H1 (cell line): ENCODE results near the gene ABHD16A. TPM values are rescaled to one million over a fixed set of nuclear protein-coding genes. Genes with fewer than 3 reads are reported as not detected.

Experiments used
- CBX5 ChIP-seq: fragments of 300-800, 300-1000 bp; sonication (generic); IDR thresholded peaks from 2 replicates; pipeline ENCODE4 v1.7.1; 2016; ENCODE audit warnings: antibody characterized with exemption, low read length, low read depth
- CHD1 ChIP-seq: IDR thresholded peaks from 2 replicates; pipeline ENCODE4 v1.6.1; 2012; ENCODE audit warnings: low read depth, low read length, improper control_type of control experiment
- GABPA ChIP-seq: IDR thresholded peaks from 2 replicates; pipeline ENCODE4 v1.6.1; 2011; ENCODE audit warnings: mild to moderate bottlenecking, low read length, moderate library complexity, borderline replicate concordance; ENCODE audit not compliant: insufficient read depth
- GTF2F1 ChIP-seq: IDR thresholded peaks from 2 replicates; pipeline ENCODE4 v1.6.1; 2012; ENCODE audit warnings: low read depth, low read length, improper control_type of control experiment, borderline replicate concordance
- HDAC6 ChIP-seq: IDR thresholded peaks from one replicate; pipeline ENCODE4 v1.7.1; 2012; ENCODE audit warnings: low read depth, mild to moderate bottlenecking, inconsistent platforms, low read length, moderate library complexity
- NRF1 ChIP-seq: IDR thresholded peaks from 2 replicates; pipeline ENCODE4 v1.6.1; 2011; ENCODE audit warnings: mild to moderate bottlenecking, low read depth, low read length, improper control_type of control experiment
- POLR2A ChIP-seq, 2 experiments: IDR thresholded peaks; 1 replicate in 1 of 2; 2 replicates in 1 of 2; pipeline ENCODE4 v1.6.1; 2011; ENCODE audit warnings: low read depth in 2 of 2, low read length in 2 of 2, mild to moderate bottlenecking in 2 of 2; ENCODE audit errors: control extremely low read depth in 1 of 2
- POU5F1 ChIP-seq: IDR thresholded peaks from 2 replicates; pipeline ENCODE4 v1.6.1; 2011; ENCODE audit warnings: low read depth, mild to moderate bottlenecking, low read length, moderate library complexity
- RAD21 ChIP-seq, 2 experiments: IDR thresholded peaks in 1 of 2; conservative IDR thresholded peaks in 1 of 2; 2 replicates each; pipeline ENCODE4 v1.6.1; 2011; ENCODE audit warnings: low read depth in 2 of 2, low read length in 2 of 2, improper control_type of control experiment in 1 of 2, inconsistent platforms in 1 of 2, mild to moderate bottlenecking in 1 of 2, moderate library complexity in 1 of 2
- RFX5 ChIP-seq: IDR thresholded peaks from 2 replicates; pipeline ENCODE4 v1.6.1; 2011; ENCODE audit warnings: low read depth, low read length, improper control_type of control experiment, borderline replicate concordance
- RXRA ChIP-seq: IDR thresholded peaks from 2 replicates; pipeline ENCODE4 v1.6.1; 2011; ENCODE audit warnings: low read depth, mild to moderate bottlenecking, low read length, moderate library complexity; ENCODE audit not compliant: insufficient read depth
- SIRT6 ChIP-seq: IDR thresholded peaks from one replicate; pipeline ENCODE4 v1.7.1; 2012; ENCODE audit warnings: low read length, inconsistent platforms
- SUZ12 ChIP-seq: fragments of 200-600 bp; sonication (generic); IDR thresholded peaks from 2 replicates; pipeline ENCODE4 v1.6.1; 2012; ENCODE audit warnings: mild to moderate bottlenecking, inconsistent platforms, low read length, moderate library complexity, mixed read lengths
- TAF1 ChIP-seq: IDR thresholded peaks from 2 replicates; pipeline ENCODE4 v1.6.1; 2011; ENCODE audit warnings: mild to moderate bottlenecking, low read depth, low read length
- TBP ChIP-seq: IDR thresholded peaks from 2 replicates; pipeline ENCODE4 v1.6.1; 2011; ENCODE audit warnings: low read depth, low read length, improper control_type of control experiment
- TEAD4 ChIP-seq: IDR thresholded peaks from 2 replicates; pipeline ENCODE4 v1.6.1; 2012; ENCODE audit warnings: low read depth, low read length, inconsistent platforms, mixed read lengths
- polyA plus RNA-seq, 7 experiments: library from polyadenylated mRNA; depleted of rRNA in 3 of 7; stranded (reverse) in 5 of 7; unstranded in 2 of 7; fragments of >200 nt in 5 of 7; fragments of 200-250 nt in 2 of 7; gene quantifications; 1 replicate in 5 of 7; 2 replicates in 1 of 7; 4 replicates in 1 of 7; pipeline versions ENCODE4 v1.2.1 to v1.2.3, GENCODE V29; 2011 to 2013; ENCODE audit warnings: missing spikeins in 2 of 7, mixed read lengths in 2 of 7
- total RNA-seq: library from RNA; stranded (reverse); fragmentation: NEBNext Ultra II Directional; extraction: Animal tissue kit (Norgen Biotek cat#: 25700); gene quantifications from 2 replicates; pipeline ENCODE4 v1.2.1, GENCODE V29; 2021
- TF ChIP-seq, protein P1 (sequence below): IDR thresholded peaks from 2 replicates; pipeline ENCODE4 v1.6.1; 2011; ENCODE audit warnings: low read length, improper control_type of control experiment
- TF ChIP-seq, protein P2 (sequence below): IDR thresholded peaks from 2 replicates; pipeline ENCODE4 v1.6.1; 2012; ENCODE audit warnings: low read length, inconsistent platforms

The ABHD16A gene
- total and polyA plus RNA-seq, 2 of the 8 experiments (the other 6 are each of a cell fraction or from before 2014, with no cell fraction given): 32.9 to 40.2 TPM

- peak; percentile 69 for TF ChIP-seq TBP
- peak; percentile 75; the same call in 1 of the 2 replicates for TF ChIP-seq TAF1
- TF ChIP-seq GTF2F1: peak; percentile 53; the same call in 1 of the 2 replicates
- TF ChIP-seq SUZ12: no peak
- TF ChIP-seq CHD1: no peak
- TF ChIP-seq, protein P1, sequence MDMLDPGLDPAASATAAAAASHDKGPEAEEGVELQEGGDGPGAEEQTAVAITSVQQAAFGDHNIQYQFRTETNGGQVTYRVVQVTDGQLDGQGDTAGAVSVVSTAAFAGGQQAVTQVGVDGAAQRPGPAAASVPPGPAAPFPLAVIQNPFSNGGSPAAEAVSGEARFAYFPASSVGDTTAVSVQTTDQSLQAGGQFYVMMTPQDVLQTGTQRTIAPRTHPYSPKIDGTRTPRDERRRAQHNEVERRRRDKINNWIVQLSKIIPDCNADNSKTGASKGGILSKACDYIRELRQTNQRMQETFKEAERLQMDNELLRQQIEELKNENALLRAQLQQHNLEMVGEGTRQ: peak; percentile 29; the same call in 1 of the 2 replicates
- TF ChIP-seq HDAC6: no peak
- no peak for TF ChIP-seq POU5F1
- TF ChIP-seq CBX5: no peak
- TF ChIP-seq RXRA: no peak
- no peak for TF ChIP-seq SIRT6
- TF ChIP-seq TEAD4: 0 out of 2 replicates have a peak, but pooled peaks have one; percentile 11
- TF ChIP-seq RFX5: 0 out of 2 replicates have a peak, but pooled peaks have one; percentile 28
- TF ChIP-seq, protein P2, sequence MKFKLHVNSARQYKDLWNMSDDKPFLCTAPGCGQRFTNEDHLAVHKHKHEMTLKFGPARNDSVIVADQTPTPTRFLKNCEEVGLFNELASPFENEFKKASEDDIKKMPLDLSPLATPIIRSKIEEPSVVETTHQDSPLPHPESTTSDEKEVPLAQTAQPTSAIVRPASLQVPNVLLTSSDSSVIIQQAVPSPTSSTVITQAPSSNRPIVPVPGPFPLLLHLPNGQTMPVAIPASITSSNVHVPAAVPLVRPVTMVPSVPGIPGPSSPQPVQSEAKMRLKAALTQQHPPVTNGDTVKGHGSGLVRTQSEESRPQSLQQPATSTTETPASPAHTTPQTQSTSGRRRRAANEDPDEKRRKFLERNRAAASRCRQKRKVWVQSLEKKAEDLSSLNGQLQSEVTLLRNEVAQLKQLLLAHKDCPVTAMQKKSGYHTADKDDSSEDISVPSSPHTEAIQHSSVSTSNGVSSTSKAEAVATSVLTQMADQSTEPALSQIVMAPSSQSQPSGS: peak; percentile 77
- TF ChIP-seq NRF1: peak; percentile 63
- TF ChIP-seq GABPA: no peak
- peak in 1 of 2 experiments; percentile 90; a peak in 2 of 3 replicates for TF ChIP-seq POLR2A (IDR thresholded peaks at IDR 0.05; ENCODE audit: control extremely low read depth in 1 of 2, low read depth in 2 of 2, low read length in 2 of 2)
- TF ChIP-seq RAD21 (IDR thresholded peaks at IDR 0.05 in 1 of 2, conservative IDR thresholded peaks at IDR 0.05 in 1 of 2; ENCODE audit: low read depth in 2 of 2, low read length in 2 of 2): no peak
Measured at GRCh38 chr6:31739639-31740396, 36.7 kb upstream of the ABHD16A start, which contains the start of gene MSH5 (continued).
